ENCODE measurements around the gene MTUS2.

The MTUS2 gene

DNA sequence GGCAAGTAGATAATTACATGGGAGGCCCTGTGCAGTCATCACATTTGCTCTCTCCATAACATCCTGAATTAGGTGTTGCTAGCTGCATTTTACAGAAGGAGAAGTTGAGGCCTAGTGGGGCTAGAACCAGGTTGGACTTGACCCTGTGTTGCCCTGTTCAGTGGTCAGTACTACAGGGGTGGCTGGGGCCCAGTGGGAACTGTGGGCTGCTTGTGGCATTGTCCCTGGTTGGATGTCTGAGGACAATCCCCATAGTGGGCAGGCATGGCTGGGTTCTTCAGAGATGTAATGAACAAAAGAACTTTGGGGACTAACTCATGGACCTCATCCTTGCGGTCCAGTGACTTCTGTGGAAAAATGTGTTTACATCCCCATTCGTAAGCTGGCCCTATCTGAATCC is 38.9 kb downstream of the MTUS2 start:
- no peak for DNase-seq (ENCODE audit: low read depth)

DNA sequence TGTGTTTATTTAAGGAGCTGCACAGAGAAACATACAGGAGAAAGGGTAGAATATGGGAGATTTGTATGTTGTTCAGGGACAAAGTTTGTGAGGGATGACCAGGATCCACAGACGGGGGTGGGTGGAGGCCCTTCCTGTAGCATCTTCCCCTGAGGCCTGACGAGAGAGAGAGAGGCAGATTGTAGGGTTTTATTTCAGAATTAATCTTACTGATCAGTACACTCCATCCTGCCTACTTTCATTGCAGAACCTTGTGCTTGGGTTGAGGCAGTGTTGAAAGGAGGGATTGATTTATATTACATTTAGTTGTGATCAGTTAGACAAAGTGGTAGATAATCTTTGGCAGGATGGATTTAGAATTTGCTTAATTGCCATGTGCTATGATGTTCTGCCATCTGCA is 39.6 kb downstream of the MTUS2 start:
- DNase-seq (ENCODE audit: low read depth) = no peak

DNA sequence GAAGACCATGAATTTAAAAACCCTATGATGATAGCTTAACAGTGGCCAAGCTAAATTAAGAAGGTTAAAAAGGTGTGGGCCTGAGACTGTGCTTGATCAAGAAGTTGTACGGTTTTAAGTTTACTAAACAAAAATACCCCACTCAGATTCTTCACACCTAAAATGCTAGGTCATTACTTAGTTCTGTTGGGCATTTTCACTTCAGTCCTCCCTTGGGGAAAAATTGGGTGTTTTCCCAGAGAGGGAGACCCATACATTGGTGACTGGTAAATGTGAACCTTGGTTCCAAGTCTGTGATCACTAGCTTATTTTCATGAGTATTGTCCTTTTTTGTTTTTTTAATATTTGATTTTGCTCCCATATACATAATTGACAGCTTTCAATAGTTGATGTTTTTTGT is 44.4 kb downstream of the MTUS2 start:
- DNase-seq (ENCODE audit: low read depth) = no peak

DNA sequence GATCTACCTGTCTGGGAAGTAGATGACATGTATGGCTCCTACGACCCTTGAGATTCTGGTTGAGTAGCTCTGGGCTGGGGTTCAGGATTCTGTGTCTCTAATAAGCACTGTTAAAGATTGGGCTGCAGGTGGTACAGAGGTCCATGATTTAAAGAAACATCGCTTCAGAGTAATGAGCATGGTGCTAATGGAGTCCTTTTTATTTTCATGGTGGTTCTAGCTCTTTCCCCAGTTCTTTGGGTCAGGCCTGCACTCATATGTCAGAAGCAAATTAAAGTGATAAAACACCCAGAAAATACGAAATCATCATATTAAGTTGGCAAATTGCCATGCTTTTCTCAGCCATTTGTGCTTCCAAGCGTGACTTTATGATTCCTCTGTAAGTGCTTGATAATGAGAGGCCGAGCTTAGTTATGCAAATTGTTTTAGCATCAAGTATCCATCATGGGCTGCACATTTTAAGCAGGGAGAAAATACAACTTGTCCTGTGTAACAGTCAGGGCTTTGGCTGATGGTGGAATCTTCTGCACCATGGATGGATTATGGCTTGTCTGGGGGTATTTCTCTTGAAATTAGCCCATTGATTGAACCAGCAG is 45.1 kb downstream of the MTUS2 start:
- DNase-seq (ENCODE audit: low read depth) = no peak

DNA sequence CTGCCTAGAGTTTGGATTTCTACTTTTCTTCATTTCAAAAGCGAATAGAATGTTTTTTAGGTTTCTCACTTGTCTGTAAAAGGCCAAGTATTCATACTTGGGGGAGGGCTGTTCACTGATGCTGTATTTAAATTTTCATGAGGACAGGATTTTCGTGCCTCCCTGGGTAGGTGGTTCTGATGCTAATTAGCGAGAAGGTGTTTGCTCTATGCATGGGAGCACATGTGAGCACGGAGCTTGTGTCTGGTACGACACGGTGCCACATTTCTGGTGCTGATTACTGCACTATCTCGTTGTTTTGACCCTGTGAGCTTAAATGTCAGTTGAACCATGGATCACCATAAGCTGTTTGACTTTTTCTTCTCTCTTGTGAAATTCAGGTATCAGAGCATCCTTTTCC is 45.8 kb downstream of the MTUS2 start:
- DNase-seq (ENCODE audit: low read depth) = no peak

DNA sequence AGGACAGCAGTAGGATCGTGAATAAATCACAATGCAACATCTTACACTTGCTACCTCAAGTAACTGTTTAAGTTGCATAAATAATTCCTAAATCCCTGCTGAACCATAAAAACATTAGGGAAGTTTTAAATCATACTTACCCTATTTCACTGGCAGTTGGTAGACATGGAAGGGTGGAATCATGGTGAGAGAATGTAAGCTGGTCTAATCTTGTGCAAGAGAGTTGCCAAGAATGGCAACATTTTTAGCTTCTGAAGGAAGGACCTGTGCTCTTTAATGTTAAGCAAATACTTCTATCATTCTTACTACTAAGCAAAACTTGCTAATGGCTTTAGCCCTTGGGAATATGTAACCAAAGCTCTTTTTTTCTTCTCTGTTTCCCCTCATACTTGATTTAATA is 46.8 kb downstream of the MTUS2 start:
- no peak for DNase-seq (ENCODE audit: low read depth)

DNA sequence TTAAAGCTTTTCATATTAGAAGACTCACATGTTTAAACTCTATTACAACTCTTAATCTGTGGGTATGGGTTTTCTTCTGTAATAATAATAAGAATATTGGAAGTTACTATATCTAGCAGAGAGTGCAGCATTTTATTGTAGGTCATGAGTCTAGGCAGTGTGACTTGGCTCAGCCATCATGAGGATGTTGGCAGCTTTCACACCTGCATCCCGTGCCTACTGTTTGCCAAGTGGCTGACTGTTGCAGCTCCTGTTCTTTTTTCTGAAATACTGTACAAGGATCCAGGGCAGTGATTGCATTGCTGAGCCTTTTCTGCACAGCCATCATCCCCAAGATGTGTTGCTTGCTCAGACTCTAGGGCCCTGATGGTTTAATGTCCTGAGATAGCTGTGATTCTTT is 47.4 kb downstream of the MTUS2 start:
- no peak for DNase-seq (ENCODE audit: low read depth)

DNA sequence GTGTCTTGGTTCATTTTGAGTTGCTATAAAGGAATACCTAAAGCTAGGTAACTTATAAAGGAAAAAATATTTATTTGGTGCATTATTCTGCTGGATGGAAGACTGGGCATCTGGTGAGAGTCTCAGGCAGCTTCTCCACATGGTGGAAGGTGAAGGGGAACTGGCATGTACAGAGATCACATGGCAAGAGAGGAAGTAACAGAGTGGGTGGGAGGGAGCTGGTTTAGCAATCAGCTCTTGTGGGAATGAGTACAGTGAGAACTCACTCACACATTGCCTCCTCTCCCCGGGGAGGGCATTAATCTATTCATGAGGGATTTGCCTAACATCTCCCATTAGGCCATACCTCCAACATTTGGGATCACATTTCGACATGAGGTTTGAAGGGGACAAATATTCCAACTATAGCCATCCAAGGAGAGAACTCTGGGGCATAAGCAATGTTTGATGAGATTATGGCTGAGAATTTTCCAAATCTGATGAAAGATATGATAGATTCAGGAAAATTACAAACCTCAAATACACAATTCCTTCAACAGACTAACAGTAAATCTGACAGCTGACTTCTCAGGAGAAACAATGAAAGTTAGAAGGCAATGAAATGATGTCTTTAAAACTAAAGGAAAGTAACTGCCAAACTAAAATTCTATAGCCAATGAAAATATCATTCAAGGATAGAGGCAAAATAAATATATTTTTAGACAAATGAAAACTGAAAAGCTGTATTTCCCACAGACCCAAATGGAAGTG is 52.5 kb downstream of the MTUS2 start:
- DNase-seq (ENCODE audit: low read depth) = no peak

DNA sequence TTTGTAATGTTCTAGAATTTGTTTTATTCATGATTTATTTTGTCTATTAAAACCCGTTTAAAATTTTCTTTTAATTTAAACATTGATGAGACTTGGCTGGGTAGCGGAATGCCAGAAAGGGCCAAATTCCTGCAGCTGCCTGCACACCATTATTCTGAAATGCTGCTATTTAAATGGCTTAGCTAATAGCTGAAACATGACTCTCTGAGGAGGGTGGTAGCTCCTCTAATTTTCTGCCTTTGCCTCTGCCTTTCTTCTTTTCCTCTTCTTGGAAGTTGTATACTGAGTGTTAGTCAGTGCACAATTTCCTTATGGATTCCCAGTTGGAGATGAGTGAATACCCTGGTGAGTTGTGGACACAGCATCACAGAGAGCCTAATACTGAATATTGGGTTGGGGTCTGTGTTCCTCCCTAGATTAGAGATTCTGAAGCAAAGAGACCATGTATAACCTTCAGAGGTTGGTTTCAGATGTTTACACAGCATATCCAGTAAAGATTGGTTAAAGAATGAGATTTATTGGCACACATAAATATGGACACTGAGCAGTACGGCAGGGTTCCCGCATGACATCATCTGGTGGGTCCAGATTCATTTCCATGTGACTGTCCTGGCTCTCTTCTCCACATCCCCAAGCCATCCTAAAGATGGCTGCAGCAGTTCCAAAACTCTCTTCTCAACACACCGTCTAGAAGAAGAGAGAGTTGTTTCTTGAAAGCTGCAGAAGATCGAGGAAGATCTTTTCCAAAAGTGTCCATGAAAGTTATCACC is 55.9 kb downstream of the MTUS2 start:
- no peak for DNase-seq (ENCODE audit: low read depth)

DNA sequence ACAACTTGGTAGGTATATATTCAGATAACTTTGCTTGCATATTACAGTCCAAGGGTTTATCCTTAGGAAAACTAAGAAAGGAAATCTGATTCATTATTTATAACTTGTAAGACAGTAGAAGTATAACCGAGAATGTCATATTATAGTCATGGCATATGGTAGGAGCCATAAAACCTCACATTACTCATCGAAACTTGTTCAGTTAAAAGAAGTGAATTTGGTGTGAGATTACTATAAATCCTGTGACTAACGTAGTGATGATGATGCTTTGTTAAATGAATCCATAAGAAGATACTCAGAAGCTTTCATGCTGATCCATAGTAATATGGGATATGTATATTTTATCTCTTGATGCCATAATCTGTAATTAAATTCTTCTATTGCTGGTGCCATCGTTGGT is 57.3 kb downstream of the MTUS2 start:
- no peak for DNase-seq (ENCODE audit: low read depth)

DNA sequence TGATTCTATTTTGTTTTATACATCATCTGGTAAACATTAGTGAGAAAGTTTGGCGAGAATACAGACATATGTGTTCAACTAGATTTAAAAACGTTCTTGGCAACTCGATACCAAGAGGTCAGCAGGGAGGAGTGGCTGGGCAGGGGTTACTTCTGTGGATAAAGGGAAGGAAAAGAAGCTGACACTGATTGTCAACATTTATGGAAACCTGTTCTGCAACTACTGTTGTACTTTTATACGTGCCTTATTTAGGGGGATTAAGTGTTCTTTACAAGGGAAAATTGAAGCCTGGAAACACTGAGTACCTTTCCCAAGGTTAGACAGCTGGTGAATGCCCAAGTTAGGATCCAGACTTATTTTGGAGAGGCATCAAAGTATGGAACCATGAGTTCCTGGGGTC is 65.0 kb downstream of the MTUS2 start:
- DNase-seq (ENCODE audit: low read depth) = no peak

DNA sequence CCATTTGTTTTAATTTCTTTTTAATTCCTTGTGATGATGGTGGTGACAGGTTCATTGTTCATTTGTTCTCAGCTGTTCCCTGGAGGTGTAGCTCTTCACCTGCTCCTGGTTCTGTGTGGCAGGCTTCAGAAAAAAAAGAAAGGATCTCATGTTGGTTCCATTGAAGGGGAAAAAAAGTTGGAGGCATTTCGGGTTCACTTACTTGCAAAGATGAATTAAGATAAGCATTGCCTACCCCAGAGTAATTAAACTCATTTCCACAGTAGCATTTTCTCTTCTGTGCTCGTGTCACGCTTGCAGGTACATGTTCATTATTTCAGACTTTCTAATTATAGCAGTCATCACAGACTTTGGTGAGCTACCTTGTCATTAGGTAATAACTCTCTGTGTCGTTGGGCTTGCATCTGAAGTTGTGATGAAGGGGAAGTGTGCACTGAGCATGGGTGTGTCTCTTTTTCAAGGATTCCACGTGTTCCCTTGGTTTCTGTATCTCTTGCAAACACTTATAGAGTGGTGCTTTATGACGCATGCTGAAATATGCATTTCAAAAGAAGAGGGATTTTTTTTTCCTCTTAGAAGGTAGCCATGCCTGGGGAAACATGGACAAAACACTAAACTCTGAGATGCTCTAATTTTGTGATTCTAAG is 69.1 kb downstream of the MTUS2 start:
- DNase-seq (ENCODE audit: low read depth) = no peak

DNA sequence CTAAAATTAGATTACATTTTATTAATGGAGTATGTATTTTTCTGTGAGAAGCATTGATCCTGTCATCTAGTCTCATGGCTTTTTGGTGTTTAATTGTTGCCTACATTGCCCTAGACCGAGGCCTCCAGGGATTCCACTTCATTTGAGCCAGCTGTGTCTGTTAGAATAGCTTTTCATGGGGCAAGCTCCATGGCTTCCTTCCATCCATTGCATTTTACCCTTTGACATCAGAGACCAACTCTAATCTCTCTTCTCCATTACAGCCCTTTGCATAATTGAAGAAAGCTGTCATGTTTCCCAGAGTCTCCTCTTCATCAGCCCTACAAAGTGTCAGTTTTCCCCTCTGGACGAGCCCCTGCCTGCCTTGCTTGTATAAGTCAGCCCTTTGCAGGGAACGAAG is 70.6 kb downstream of the MTUS2 start:
- no peak for DNase-seq (ENCODE audit: low read depth)

DNA sequence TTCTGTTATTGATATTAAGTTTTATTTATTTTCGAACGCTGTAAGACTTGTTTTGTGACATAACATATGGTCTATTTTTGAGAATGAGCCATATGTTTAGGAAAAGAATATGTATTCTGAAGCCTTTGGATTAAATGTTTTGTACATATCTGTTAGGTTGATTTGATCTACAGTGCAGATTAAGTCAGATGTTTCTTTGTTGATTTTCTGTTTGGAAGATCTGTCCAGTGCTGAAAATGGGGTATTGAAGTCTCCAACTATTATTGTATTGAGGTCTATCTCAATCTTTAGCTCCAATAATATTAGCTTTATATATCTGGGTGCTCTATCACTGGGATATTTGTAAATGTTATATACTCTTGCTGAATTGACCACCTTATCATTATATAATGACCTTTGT is 97.9 kb downstream of the MTUS2 start:
- DNase-seq (ENCODE audit: low read depth) = no peak

DNA sequence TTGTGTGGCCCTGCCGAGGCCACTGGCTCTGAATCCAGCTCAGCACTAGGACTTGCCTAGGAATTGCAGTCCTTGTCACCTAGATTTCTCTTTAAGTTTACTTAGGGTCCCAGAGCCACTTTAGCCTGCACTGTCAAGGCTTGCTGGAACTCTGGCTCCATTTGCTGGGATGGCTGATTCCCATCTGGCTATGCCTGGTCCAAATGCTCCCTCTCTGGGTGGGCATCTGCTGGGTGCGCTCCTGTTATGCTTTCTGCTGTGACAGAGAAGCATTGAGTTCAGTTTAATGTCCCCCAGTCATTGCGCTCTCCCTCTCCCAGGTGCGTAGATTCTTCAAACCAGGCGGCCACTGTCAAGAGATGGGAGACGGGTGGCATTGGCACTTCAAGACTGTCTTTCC is 102.2 kb downstream of the MTUS2 start:
- DNase-seq (ENCODE audit: low read depth) = no peak

DNA sequence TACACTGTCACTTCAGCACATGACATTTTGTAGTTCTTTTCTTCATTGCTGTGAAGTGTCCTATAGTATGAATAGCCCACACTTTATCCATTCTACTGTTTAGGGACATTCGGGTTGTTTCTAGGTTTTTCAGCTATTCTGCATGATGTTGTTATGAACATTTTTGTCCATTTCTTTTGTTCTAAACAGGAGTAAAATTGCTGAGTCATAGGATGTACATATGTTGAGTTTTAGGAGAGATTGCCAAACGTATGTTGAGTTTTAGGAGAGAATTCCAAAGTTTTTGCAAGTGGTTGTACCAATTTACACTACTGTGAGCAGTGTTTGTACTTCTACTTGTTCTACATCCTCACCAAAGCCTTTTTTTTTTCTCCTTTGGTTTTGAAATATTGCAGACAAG is 115.0 kb downstream of the MTUS2 start:
- DNase-seq (ENCODE audit: low read depth) = no peak

DNA sequence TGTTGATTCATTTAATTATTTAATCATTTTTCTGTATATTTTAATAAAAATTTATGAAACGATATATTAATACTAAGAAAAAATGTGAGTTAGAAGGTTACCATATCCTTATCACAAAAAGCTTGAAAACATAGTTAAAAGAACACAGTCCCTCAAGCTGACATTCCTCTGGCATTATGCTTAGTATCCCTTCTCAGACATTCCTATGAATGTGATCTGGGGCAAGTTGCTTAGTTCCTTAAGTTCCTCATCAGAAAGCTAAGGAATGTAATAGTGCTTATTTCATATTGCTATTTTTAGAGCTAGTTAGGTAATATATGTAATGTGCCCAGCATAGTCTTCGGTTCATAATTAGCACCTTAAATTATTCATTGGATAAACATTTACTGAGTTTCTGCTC is 122.8 kb downstream of the MTUS2 start:
- DNase-seq (ENCODE audit: low read depth) = no peak

DNA sequence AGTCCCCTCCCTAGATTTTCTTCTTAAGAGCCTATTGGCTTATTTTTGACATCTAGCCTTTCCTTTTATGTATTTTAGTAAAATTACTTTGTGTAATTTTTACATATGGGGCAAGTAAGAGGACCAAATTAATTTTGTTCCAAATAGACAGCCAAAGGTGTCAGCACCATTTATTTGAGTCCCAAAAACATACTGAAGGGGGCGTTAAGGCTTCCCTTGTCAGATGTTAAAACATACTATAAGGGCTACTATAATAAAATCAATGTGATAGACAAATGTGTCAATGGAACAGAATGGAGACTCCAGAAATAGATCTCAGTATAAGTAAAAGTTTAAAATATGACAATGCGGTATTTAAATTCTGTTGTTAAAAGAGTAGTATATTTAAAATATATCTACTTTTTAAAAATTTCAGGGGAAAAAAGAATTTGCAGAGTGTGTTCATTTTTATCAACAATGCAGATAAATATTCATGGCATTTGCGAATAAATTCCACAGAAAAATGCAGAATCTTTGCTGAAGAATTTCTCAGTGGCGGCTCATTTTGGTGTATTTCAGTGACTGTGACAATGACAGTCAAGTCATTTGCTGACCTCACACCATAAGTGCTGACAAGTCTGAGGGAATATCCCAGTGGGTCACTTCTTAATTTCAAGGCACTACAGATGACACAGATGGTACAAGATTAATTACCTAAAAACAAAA is 133.7 kb downstream of the MTUS2 start:
- no peak for DNase-seq (ENCODE audit: low read depth)

DNA sequence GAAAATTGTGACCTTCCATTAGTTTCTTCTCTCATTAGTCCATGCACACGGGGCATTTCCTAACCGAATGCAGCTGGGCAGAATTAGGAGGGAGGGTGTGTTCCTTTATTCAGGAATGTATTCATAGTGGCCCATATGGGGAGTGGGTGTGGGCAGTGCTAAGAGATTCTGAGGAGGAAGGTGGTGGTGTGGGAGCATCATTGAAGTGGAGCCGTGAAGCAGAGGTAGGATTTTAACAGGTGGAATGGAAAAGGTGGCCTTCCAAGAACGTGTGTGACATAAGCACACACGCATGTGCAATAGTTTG is 134.2 kb downstream of the MTUS2 start:
- no peak for DNase-seq (ENCODE audit: low read depth)

DNA sequence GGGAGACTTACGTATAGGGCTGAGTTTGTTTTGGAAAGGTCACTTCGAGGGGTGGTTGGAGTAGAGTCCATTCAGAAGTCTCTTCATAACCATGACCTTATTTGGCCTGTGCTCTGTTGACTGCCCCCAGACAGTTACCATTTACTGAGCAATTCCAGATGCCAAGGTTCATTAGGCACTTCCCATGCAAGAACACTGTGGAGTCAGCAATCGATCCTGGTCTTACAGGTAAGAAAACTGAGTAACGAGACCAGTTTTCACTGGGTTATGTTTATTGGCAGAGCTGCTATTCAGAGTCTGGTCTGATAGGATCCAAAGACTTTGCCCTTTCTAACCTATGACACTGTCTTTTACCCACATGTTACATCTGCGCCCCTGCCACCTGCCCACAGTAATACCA is 134.7 kb downstream of the MTUS2 start:
- DNase-seq (ENCODE audit: low read depth) = no peak

DNA sequence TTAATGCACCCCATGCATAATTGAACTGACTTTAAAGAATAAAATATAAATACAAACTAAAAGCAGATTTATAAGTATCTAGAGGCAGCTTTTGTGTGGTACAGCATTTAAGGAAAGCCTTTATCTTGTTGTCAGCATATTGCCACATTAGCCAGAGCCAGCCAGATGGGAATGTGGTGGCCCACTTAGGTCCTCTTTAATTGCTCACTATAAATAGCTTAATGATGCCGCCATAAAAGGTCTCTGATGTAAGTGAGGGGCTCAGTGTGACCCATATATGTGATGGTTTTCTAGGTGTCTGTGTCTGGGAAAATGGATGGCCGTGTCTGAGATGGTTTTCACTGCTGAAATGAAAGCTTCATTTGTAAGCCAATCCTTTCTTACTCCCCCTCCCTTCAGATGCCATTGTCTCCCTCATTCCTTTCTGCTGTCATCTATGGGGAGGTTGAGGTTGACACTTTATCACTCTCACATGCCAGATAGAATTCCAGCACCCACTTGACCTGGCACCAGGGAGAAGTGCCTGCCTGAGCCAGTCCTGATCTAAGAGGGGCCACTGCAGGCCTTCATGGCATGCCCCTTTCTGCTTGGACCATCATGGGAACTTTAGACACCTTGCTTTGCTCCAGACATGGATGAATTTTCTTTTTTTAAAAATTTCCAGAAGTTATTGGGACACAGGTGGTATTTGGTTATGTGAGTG is 135.3 kb downstream of the MTUS2 start:
- DNase-seq (ENCODE audit: low read depth) = no peak

DNA sequence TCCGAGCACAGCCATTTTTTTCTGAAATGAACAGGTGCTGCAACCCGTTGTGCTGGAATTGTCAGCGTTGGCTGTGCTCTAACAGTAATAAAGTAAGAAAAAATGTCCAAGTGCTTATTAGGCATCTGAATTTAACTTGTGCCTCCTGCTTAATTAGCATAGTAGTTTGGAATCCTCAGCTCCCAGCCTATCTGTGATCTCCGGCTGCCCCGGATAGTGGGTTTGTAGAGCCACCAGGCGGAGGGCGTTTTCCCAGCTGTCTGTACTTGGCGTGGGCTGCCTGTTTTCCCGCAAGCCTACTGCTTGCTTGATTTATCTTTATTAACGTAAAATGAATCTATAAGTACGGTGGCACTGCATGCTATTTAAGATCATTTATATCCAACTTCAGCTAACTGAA is 137.9 kb downstream of the MTUS2 start:
- no peak for DNase-seq (ENCODE audit: low read depth)
